ENCODE data around the gene RGL4. TPM values are rescaled to one million over a fixed set of nuclear protein-coding genes. Genes with fewer than 3 reads are reported as not detected.

RGL4 gene
- total and polyA plus RNA-seq, 2 donors from 2014 or later: 0.60 to 0.80 TPM

GRCh38 chr22:23697031-23697970 is 6.5 kb downstream of the RGL4 start:
- no peak for FAIRE-seq
- no peak for DNase-seq
- Histone ChIP-seq H3K4me1 (ENCODE audit: control insufficient read depth in 2 of 3, insufficient read depth in 2 of 3, low read depth in 1 of 3, low read length in 3 of 3) (no peaks in the 10 kb centered on the region), H3K4me3 (ENCODE audit: low read length in 3 of 3) (no peak overlapping the region), H3K36me3 (ENCODE audit: control insufficient read depth in 2 of 3, insufficient read depth in 3 of 3, low read length in 3 of 3) (peaks cover 4 to 61% (median 34%) of the 10 kb centered on the region in 3 donors), H3K9me3 (ENCODE audit: control insufficient read depth in 2 of 3, insufficient read depth in 1 of 3, low read length in 3 of 3) (no peaks in the 10 kb centered on the region), H3K27me3 (ENCODE audit: control insufficient read depth, insufficient read depth, low read length) (no peaks in the 10 kb centered on the region), H3K27ac (ENCODE audit: low read depth in 2 of 2, low read length in 2 of 2) (no peak overlapping the region), H3K9ac (ENCODE audit: low read length in 3 of 3) (no peak overlapping the region)
- TF ChIP-seq, protein P1, sequence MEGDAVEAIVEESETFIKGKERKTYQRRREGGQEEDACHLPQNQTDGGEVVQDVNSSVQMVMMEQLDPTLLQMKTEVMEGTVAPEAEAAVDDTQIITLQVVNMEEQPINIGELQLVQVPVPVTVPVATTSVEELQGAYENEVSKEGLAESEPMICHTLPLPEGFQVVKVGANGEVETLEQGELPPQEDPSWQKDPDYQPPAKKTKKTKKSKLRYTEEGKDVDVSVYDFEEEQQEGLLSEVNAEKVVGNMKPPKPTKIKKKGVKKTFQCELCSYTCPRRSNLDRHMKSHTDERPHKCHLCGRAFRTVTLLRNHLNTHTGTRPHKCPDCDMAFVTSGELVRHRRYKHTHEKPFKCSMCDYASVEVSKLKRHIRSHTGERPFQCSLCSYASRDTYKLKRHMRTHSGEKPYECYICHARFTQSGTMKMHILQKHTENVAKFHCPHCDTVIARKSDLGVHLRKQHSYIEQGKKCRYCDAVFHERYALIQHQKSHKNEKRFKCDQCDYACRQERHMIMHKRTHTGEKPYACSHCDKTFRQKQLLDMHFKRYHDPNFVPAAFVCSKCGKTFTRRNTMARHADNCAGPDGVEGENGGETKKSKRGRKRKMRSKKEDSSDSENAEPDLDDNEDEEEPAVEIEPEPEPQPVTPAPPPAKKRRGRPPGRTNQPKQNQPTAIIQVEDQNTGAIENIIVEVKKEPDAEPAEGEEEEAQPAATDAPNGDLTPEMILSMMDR (IDR thresholded peaks at IDR 0.05; ENCODE audit: borderline replicate concordance, extremely low read depth, insufficient read depth): no peak
- intact Hi-C loops (cut with DNase I): no loop called here

DNA sequence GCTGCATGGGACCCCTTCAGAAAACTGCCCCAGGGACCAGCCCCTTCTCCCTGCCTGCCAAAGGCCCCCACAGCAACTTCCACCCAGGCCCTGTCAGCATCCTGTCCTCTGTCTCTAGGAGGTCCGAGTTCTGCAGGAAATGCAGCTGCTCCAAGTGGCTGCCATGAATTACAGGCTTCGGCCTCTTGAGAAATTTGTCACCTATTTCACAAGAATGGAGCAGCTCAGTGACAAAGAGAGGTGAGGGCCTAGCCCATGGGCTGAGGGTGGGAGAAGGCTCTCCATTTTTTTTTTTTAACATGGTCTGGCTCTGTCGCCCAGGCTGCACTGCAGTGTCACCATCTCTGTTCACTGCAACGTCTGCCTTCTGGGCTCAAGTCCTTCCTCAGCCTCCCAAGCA is 7.3 kb downstream of the RGL4 start:
- Histone ChIP-seq H3K9ac (ENCODE audit: low read length in 3 of 3) (no peak overlapping the region), H3K4me1 (ENCODE audit: control insufficient read depth in 2 of 3, insufficient read depth in 2 of 3, low read depth in 1 of 3, low read length in 3 of 3) (no peaks in the 10 kb centered on the region), H3K4me3 (ENCODE audit: low read length in 3 of 3) (no peak overlapping the region), H3K27me3 (ENCODE audit: control insufficient read depth, insufficient read depth, low read length) (no peaks in the 10 kb centered on the region), H3K27ac (ENCODE audit: low read depth in 2 of 2, low read length in 2 of 2) (no peak overlapping the region), H3K36me3 (ENCODE audit: control insufficient read depth in 2 of 3, insufficient read depth in 3 of 3, low read length in 3 of 3) (peaks cover 4 to 65% (median 31%) of the 10 kb centered on the region in 3 donors), H3K9me3 (ENCODE audit: control insufficient read depth in 2 of 3, insufficient read depth in 1 of 3, low read length in 3 of 3) (no peaks in the 10 kb centered on the region)
- TF ChIP-seq, protein P1 (IDR thresholded peaks at IDR 0.05; ENCODE audit: borderline replicate concordance, extremely low read depth, insufficient read depth): no peak
- intact Hi-C loops (cut with DNase I): no loop called here
- no peak for DNase-seq
- FAIRE-seq: no peak

DNA sequence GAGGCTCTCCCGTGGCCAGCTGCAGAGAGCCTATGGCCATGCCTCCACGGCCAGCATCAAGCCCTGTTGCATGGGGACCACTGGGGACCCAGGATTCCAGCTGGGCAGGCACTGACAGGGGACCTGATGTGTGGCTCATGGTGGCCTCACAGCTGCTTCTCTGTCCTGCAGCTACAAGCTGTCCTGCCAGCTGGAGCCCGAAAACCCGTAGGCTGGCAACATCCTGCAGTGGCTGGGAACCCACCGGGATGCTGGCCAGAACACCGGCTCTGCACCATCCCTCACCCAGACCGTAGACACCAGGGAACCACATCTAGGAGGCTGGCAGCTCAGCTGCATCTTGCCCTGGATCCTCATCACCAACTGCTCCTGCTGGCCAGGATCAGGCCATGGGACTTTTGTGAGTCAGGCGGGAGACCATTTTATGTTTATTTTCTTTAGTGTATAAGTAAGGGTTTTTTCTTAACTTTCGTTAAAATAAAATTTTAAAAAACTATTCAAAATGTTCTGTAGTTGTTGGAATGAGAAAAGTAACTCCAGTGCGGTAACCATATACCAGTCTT is 7.9 kb downstream of the RGL4 start:
- H3K36me3 ChIP-seq (ENCODE audit: control insufficient read depth in 2 of 3, insufficient read depth in 3 of 3, low read length in 3 of 3): peaks cover 4 to 59% (median 25%) of the 10 kb centered on the region in 3 donors
- no peak for FAIRE-seq

More for the DNA sequence above, 7.9 kb downstream of the RGL4 start:
- H3K9ac ChIP-seq (ENCODE audit: low read length in 3 of 3): no peak overlapping the region
- H3K27me3 ChIP-seq (ENCODE audit: control insufficient read depth, insufficient read depth, low read length): no peaks in the 10 kb centered on the region
- H3K4me1 ChIP-seq (ENCODE audit: control insufficient read depth in 2 of 3, insufficient read depth in 2 of 3, low read depth in 1 of 3, low read length in 3 of 3): no peaks in the 10 kb centered on the region
- no peaks in the 10 kb centered on the region for H3K9me3 ChIP-seq (ENCODE audit: control insufficient read depth in 2 of 3, insufficient read depth in 1 of 3, low read length in 3 of 3)
- intact Hi-C loops (cut with DNase I): no loop called here
- DNase-seq: no peak
- TF ChIP-seq, protein P1 (IDR thresholded peaks at IDR 0.05; ENCODE audit: borderline replicate concordance, extremely low read depth, insufficient read depth): no peak
- H3K27ac ChIP-seq (ENCODE audit: low read depth in 2 of 2, low read length in 2 of 2): no peak overlapping the region
- H3K4me3 ChIP-seq (ENCODE audit: low read length in 3 of 3): no peak overlapping the region
